Smooth muscle cell (in vitro differentiated cells): ENCODE results near the gene FAM107B. TPM values are rescaled to one million over a fixed set of nuclear protein-coding genes. Genes with fewer than 3 reads are reported as not detected.
A peak's percentile ranks its signal among the peaks of the same experiment; 100 is the strongest.

Source experiments
- DNase-seq: peaks from one replicate; lab custom pipeline; 2025; ENCODE audit not compliant: unreplicated experiment; lab: John Stamatoyannopoulos, UW
- H2AFZ ChIP-seq: fragments of 200-600 bp; sonication (generic); 2 replicates; pipeline ENCODE4 v1.6.0; 2016; ENCODE audit warnings: antibody characterized with exemption, low read depth, mild to moderate bottlenecking
- H3F3A ChIP-seq: fragments of 200-600 bp; sonication (generic); 2 replicates; pipeline ENCODE4 v1.6.0; 2017; ENCODE audit warnings: antibody characterized with exemption, low read depth
- H3K27ac ChIP-seq: fragments of 200-600 bp; sonication (generic); 2 replicates; pipeline ENCODE4 v1.5.1; 2016; ENCODE audit warnings: low read depth, mild to moderate bottlenecking
- H3K27me3 ChIP-seq: fragments of 200-600 bp; sonication (generic); 2 replicates; pipeline ENCODE4 v1.6.1; 2016; ENCODE audit warnings: low read depth, mild to moderate bottlenecking
- H3K36me3 ChIP-seq: fragments of 200-600 bp; sonication (generic); 2 replicates; pipeline ENCODE4 v1.5.1; 2016; ENCODE audit warnings: low read depth
- H3K4me1 ChIP-seq: fragments of 200-600 bp; sonication (generic); 2 replicates; pipeline ENCODE4 v1.5.1; 2016; ENCODE audit warnings: low read depth
- H3K4me2 ChIP-seq: fragments of 200-600 bp; sonication (generic); 2 replicates; pipeline ENCODE4 v1.6.0; 2016; ENCODE audit warnings: mild to moderate bottlenecking
- H3K4me3 ChIP-seq: fragments of 200-600 bp; sonication (generic); 2 replicates; pipeline ENCODE4 v1.5.1; 2016; ENCODE audit warnings: mild to moderate bottlenecking
- H3K79me2 ChIP-seq: fragments of 200-600 bp; sonication (generic); 2 replicates; pipeline ENCODE4 v1.6.0; 2016; ENCODE audit warnings: low read depth, mild to moderate bottlenecking
- H3K9ac ChIP-seq: fragments of 200-600 bp; sonication (generic); 2 replicates; pipeline ENCODE4 v1.6.0; 2016; ENCODE audit warnings: low read depth
- H3K9me3 ChIP-seq: fragments of 200-600 bp; sonication (generic); replicated peaks from 2 replicates; pipeline ENCODE4 v1.5.1; 2016; ENCODE audit warnings: low read depth
- H4K20me1 ChIP-seq: fragments of 200-600 bp; sonication (generic); 2 replicates; pipeline ENCODE4 v1.6.0; 2016; ENCODE audit warnings: low read depth
- WGBS: methylation state at CpG from one replicate; pipeline ENCODE4 v1.1.7; 2016; ENCODE audit warnings: low lambda C conversion rate; 5-methylcytosine and 5-hydroxymethylcytosine counted together
- polyA plus RNA-seq: library from polyadenylated mRNA; unstranded; fragments of >200 nt; fragmentation: Nextera tagmentation; extraction: Ambion mirVana; gene quantifications from 2 replicates; pipeline ENCODE4 v1.2.1, GENCODE V29; 2016
- total RNA-seq: library from RNA; depleted of rRNA; stranded (reverse); fragments of >200 nt; gene quantifications from 2 replicates; pipeline ENCODE4 v1.2.3, GENCODE V29; 2014
- TF ChIP-seq, protein P1 (sequence below): fragments of 200-600 bp; sonication (generic); IDR thresholded peaks from 2 replicates; pipeline ENCODE4 v1.5.1; 2017; ENCODE audit warnings: borderline replicate concordance, mild to moderate bottlenecking, antibody characterized with exemption; ENCODE audit not compliant: insufficient read depth, poor library complexity, severe bottlenecking

Gene FAM107B
- total RNA-seq (9.0 and 20.7 TPM in 2 replicates), polyA plus RNA-seq (8.7 and 13.9 TPM in 2 replicates)

DNA sequence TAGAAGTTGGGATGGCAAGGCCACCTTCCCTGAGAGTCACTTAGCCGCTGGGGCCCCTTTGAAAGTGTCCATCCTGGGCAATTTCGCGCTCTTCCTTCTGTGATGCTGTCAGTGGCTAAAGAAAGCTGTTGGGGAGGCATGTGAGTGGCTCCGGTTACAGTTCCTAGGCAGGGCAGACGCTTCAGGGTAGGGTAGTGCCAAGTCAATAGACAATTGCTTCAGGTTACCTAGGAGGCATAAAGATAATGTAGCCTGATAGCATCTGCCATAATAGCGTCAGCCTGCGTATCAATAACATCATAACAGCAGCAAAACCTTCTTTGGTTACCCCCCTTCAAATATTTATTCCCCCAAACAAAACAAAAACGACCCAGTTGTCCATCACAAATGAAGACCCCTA is at the start of gene FAM107B:
TSS of gene FAM107B (minus strand) at position 101 of the 400 bp plus-strand sequence. CDS start 234 bp downstream, outside the sequence.
- DNase-seq, result no peak
- no peaks in the 10 kb centered on the region for H3K79me2 ChIP-seq
- no peaks in the 10 kb centered on the region for H3K9me3 ChIP-seq
- H2AFZ ChIP-seq, result no peak within 1 kb of the TSS
- H3K27me3 ChIP-seq, result peaks cover 8% of the 10 kb centered on the region
- no peak within 1 kb of the TSS for H3K27ac ChIP-seq
- H3K4me2 ChIP-seq, result no peak within 1 kb of the TSS
- no peaks in the 10 kb centered on the region for H4K20me1 ChIP-seq
- TF ChIP-seq, protein P1, sequence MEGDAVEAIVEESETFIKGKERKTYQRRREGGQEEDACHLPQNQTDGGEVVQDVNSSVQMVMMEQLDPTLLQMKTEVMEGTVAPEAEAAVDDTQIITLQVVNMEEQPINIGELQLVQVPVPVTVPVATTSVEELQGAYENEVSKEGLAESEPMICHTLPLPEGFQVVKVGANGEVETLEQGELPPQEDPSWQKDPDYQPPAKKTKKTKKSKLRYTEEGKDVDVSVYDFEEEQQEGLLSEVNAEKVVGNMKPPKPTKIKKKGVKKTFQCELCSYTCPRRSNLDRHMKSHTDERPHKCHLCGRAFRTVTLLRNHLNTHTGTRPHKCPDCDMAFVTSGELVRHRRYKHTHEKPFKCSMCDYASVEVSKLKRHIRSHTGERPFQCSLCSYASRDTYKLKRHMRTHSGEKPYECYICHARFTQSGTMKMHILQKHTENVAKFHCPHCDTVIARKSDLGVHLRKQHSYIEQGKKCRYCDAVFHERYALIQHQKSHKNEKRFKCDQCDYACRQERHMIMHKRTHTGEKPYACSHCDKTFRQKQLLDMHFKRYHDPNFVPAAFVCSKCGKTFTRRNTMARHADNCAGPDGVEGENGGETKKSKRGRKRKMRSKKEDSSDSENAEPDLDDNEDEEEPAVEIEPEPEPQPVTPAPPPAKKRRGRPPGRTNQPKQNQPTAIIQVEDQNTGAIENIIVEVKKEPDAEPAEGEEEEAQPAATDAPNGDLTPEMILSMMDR, result no peak
- no peaks in the 10 kb centered on the region for H3K4me1 ChIP-seq
- no peaks in the 10 kb centered on the region for H3F3A ChIP-seq
- H3K36me3 ChIP-seq, result no peaks in the 10 kb centered on the region
- 90% methylated on average over 8 of the region's 8 CpGs for WGBS
- no peak within 1 kb of the TSS for H3K9ac ChIP-seq
- H3K4me3 ChIP-seq, result no peak within 1 kb of the TSS

DNA sequence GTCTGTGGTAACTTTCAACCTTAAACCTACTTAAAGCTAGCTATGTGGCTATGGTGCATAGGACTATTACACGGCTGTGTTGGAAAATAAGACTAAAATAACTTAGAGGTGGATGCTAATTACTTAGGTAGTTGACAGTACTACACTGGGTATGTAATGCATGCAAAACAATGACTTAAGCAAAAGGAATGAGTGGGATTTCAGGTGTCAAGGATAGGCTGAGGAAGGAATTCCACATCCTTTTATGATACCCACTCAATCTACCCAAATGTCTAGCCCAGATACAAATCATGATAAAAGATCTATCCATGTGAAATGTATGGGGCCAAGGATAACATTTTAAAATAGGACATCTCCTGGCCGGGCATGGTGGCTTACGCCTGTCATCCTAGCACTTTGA is 49.3 kb upstream of the FAM107B start:
- 92% methylated on average over 3 of the region's 3 CpGs for WGBS

DNA sequence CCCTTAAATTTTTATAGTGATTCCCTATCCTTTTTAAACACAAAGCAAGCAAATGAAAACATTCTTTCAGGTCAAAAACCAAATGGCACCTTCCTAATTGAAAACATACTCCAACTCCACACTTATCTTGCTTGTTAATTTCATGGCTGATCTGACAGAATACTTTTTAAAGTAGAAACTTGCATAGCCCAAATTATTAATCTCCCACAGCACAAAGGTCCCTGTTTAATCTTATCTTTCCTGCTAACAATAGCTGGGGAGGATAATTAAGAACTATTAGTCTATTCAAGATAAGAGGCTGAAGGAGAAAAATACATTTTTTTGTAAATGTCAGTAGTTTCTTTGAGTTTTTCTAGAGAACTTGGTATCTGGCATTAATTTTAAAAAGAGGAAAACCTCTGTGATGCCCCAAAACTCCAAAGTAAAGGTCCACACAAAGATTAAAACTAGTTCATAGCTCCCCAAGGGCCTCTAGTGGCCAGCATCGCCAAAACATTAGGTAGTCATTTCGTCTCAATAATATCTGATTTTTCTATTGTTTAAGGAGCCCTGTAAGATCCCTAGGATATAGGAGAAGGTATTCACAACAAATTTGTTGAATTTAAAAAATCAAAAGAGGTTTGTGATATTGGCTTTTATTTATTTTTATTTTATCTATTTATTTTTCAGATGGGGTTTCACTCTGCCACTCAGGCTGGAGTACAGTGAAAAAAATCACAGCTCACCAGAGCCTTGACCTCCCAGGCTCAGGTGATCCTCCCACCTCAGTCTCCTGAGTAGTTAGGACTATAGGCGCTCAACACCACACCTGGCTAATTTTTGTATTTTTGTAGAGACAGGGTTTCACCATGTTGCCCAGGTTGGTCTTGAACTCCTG is 48.4 kb upstream of the FAM107B start:
- TF ChIP-seq, protein P1, result peak; percentile 61
- Histone ChIP-seq H3K36me3 (no peaks in the 10 kb centered on the region), H3K79me2 (no peaks in the 10 kb centered on the region), H3K27ac (no peak overlapping the region), H2AFZ (no peak overlapping the region), H3F3A (no peaks in the 10 kb centered on the region), H3K27me3 (peaks cover 14% of the 10 kb centered on the region), H3K9ac (no peak overlapping the region), H3K4me2 (no peak overlapping the region), H3K4me3 (no peak overlapping the region), H3K4me1 (no peaks in the 10 kb centered on the region), H3K9me3 (no peaks in the 10 kb centered on the region), H4K20me1 (no peaks in the 10 kb centered on the region)
- WGBS, result 50% methylated on average over 3 of the region's 3 CpGs
- DNase-seq, result no peak

More for the DNA sequence above, 49.3 kb upstream of the FAM107B start:
- H3K27me3 ChIP-seq, result peaks cover 14% of the 10 kb centered on the region
- TF ChIP-seq, protein P1, result no peak
- no peaks in the 10 kb centered on the region for H3K36me3 ChIP-seq
- H2AFZ ChIP-seq, result no peak overlapping the region
- H3K4me1 ChIP-seq, result no peaks in the 10 kb centered on the region
- H3K4me2 ChIP-seq, result no peak overlapping the region
- no peak overlapping the region for H3K27ac ChIP-seq
- no peaks in the 10 kb centered on the region for H4K20me1 ChIP-seq
- no peak for DNase-seq
- H3K4me3 ChIP-seq, result no peak overlapping the region
- no peaks in the 10 kb centered on the region for H3K79me2 ChIP-seq
- no peaks in the 10 kb centered on the region for H3F3A ChIP-seq
- H3K9me3 ChIP-seq, result no peaks in the 10 kb centered on the region
- H3K9ac ChIP-seq, result no peak overlapping the region
